Amniotic stem cell (primary cell): ENCODE results near the gene SYCP1.
A peak's percentile ranks its signal among the peaks of the same experiment; 100 is the strongest.
"Not testable (repeated sequence)": the region's sequence is repeated elsewhere in the genome, so short reads cannot be mapped to it uniquely, and the experiment has no call there.

Experiments
- DNase-seq: peaks from one replicate; lab custom pipeline; 2025; lab: John Stamatoyannopoulos, UW

Gene SYCP1

GRCh38 chr1:114979278-114979891 is 124.7 kb downstream of the SYCP1 start:
- DNase-seq = peak; percentile 11

DNA sequence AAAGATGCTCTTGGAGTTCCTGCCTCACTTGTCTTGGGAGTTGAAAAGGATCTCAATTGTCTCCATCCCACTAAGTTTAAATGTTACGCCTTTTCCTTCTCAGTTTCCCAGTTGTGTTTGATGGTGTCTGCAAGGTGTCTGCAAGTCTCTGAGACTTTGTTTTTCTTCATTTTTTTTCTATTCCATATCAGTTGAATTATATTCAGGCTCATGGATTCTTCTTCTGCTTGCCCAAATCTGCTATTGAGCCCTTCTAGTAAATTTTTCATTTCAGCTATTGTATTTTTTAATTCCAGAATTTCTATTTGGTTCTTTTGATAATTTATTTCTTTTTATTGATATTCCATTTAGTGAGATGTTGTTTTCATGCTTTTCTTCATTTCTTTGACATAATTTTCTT is 127.6 kb downstream of the SYCP1 start:
- no peak for DNase-seq

DNA sequence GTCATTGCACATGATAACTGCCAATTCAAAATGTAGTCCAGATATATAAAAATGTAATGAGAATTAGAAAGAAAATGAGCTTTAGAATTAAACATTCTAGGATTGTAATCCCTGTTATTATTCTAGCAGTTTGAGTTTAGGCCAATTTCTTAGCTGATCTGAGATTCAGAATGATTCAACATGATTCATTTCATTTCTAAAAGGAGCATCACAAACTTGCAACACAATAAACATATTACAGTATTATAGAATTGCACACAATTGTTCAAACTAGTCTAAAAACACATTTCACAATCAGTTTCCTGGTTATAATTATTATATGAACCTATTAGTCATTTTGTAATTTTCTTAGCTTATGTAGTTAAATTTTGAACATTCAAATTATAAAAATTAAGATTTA is 131.6 kb downstream of the SYCP1 start:
- no peak for DNase-seq

GRCh38 chr1:114988095-114988494 is 133.4 kb downstream of the SYCP1 start:
- no peak for DNase-seq

GRCh38 chr1:114997510-114998289 is 143.0 kb downstream of the SYCP1 start:
- no peak for DNase-seq

DNA sequence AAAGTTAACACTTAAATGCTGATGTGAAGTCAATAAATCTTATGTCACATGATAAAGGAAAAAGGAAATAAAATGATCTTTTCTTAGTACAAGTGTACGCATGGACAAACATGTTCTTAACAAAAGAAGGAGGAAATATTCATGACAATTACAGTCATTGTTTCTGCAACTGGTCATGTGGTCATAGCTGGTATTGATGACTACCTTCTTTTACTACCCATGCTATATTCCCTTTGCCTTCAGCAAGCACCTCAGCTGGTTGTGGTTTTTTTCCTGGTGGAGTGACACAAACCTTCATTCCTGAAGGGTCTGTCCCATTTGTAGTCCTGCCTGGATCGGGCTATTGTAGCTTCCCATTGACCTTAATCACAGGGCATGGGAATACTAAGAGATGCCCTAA is 151.5 kb downstream of the SYCP1 start:
- no peak for DNase-seq

GRCh38 chr1:115012006-115012405 is 157.3 kb downstream of the SYCP1 start:
- DNase-seq = no peak

DNA sequence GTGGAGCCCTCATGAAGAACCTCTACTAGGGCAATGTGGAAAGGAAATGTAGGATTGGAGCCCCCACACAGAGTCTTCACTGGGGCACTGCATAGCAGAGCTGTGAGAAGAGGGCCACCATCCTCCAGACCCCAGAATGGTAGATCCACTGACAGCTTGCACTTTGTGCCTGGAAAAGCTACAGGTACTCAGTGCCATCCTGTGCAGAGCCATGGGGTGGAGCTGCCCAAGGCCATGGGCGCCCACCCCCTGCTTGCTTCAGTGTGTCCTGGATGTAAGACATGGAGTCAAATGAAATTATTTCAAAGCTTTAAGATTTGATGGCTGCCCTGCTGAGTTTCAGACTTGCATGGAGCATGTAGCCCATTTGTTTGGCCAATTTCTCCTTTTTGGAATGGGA is 157.8 kb downstream of the SYCP1 start:
- DNase-seq = no peak

- no peak for DNase-seq
Observed at GRCh38 chr1:115013792-115014191, 159.1 kb downstream of the SYCP1 start.

DNA sequence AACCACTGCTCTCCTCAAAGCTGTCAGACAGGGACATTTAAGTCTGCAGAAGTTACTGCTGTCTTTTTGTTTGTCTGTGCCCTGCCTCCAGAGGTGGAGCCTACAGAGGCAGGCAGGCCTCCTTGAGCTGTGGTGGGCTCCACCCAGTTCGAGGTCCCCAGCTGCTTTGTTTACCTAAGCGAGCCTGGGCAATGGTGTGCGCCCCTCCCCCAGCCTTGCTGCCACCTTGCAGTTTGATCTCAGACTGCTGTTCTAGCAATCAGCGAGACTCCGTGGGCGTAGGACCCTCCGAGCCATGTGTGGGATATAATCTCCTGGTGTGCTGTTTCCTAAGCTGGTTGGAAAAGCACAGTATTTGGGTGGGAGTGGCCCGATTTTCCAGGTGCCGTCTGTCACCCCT is 164.9 kb downstream of the SYCP1 start:
- DNase-seq = not testable (repeated sequence)

GRCh38 chr1:115021145-115021544 is 166.5 kb downstream of the SYCP1 start:
- no peak for DNase-seq

- DNase-seq = no peak
Observed at GRCh38 chr1:115023593-115023992, 168.9 kb downstream of the SYCP1 start.

- no peak for DNase-seq
Observed at GRCh38 chr1:115029526-115029925, 174.9 kb downstream of the SYCP1 start, which contains the start of gene TSHB. TSHB (plus strand) TSS chr1:115029826; CDS start chr1:115033363, 3,537 bp downstream.

GRCh38 chr1:115031595-115031994 is 176.9 kb downstream of the SYCP1 start:
- no peak for DNase-seq

- no peak for DNase-seq
Observed at GRCh38 chr1:115035652-115036051, 181.0 kb downstream of the SYCP1 start.

DNA sequence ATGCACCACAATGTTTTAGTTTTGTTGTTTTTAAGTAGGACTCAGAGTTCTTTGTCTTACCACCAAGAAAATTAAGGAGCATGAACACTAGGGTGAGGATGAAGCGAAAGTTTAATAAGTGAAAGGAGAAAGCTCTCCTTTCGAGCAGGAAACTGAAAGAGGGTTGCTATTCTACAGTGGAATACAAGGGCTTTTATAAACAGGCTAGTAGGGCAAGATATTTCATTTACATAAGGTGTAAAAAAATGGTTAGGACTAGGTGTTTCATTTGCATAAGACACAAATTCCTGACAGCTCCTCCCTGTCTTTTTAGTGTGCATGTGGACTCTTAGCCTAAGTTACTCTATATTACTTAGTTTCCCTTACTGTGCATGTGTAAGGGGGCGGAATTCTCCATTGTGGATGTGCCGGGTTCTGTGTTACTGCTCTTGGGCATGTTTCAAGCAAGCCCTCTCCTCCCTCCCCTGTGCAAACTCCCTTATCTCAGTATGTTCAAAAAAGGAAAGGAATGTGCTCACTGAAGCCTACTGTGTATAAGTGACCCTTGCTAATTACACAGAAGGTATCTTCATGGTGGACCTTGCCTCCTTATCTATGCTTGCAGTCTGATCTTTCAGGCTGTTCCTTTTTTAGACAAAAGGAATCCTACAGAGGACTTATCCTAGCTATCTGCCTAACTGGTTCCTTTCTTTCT is 182.3 kb downstream of the SYCP1 start:
- DNase-seq = no peak

- no peak for DNase-seq
Observed at GRCh38 chr1:115040501-115040900, 185.8 kb downstream of the SYCP1 start.

DNA sequence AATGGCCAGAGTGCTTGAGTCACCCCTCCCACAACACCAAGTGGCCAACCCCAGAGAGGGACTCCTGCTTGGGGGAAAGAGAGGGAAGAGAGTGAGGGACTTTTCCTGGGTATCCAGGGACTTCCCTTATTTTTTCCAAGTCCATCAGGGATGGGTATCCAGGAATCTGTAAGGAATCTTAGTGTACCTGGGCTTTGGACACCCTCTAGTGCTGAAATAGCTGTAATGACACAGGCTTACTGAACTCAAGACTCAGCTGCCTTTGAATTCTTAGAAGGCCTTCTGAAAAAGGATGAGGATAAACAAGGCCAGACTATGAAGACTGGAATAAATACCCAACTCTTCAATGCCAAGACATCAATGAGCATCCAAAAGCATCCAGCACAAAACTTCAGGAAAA is 187.0 kb downstream of the SYCP1 start:
- DNase-seq = no peak
